HUDEP-2 (cell line): Measurements from ENCODE around the gene METAP1D.

Experiments used
- DNase-seq, 76 experiments: peaks; one replicate each; lab custom pipeline; 2025; ENCODE audit not compliant: unreplicated experiment in 76 of 76; lab: John Stamatoyannopoulos, UW

METAP1D gene

GRCh38 chr2:172079416-172079815 lies 79.7 kb downstream of the METAP1D start:
- DNase-seq = no peak

- DNase-seq = no peak
Measured at GRCh38 chr2:172079838-172080640, 80.3 kb downstream of the METAP1D start.

- DNase-seq = no peak
Measured at GRCh38 chr2:172080641-172081220, 81.0 kb downstream of the METAP1D start.

- DNase-seq = no peak
Measured at GRCh38 chr2:172081221-172082022, 81.7 kb downstream of the METAP1D start.

GRCh38 chr2:172082105-172082943 lies 82.6 kb downstream of the METAP1D start:
- DNase-seq = peak in 1 of 76 experiments; percentile 11

GRCh38 chr2:172082944-172083627 lies 83.3 kb downstream of the METAP1D start:
- DNase-seq = no peak

- DNase-seq = peak in 6 of 76 experiments; percentile 13 to 32 (median 22)
Measured at GRCh38 chr2:172083628-172084394, 84.1 kb downstream of the METAP1D start.

GRCh38 chr2:172084395-172084644 lies 84.6 kb downstream of the METAP1D start:
- DNase-seq = peak in 3 of 76 experiments; percentile 4 to 20 (median 5)

GRCh38 chr2:172084645-172085459 lies 85.1 kb downstream of the METAP1D start:
- peak in 71 of 76 experiments; percentile 8 to 78 (median 56) for DNase-seq

- DNase-seq = no peak
Measured at GRCh38 chr2:172085460-172086159, 85.9 kb downstream of the METAP1D start, which contains the start of gene DLX1. Gene DLX1 (plus strand): TSS chr2:172085507. CDS start chr2:172085678, 171 bp downstream.

- DNase-seq = peak in 24 of 76 experiments; percentile 4 to 46 (median 26)
Measured at GRCh38 chr2:172086241-172087206, 86.8 kb downstream of the METAP1D start.

- no peak for DNase-seq
Measured at GRCh38 chr2:172087207-172087779, 87.5 kb downstream of the METAP1D start.

GRCh38 chr2:172087780-172088244 lies 88.1 kb downstream of the METAP1D start:
- peak in 1 of 76 experiments; percentile 37 for DNase-seq

GRCh38 chr2:172088245-172089004 lies 88.7 kb downstream of the METAP1D start:
- peak in 1 of 76 experiments; percentile 37 for DNase-seq

GRCh38 chr2:172089005-172089504 lies 89.3 kb downstream of the METAP1D start:
- DNase-seq = no peak
